Mesodermal cell (in vitro differentiated cells): Measurements from ENCODE around the gene LACRT.

Source experiments
- H3K27ac ChIP-seq: 2 replicates; pipeline ENCODE4 v1.7.0; 2013; ENCODE audit warnings: mild to moderate bottlenecking, low read depth, low read length, moderate library complexity; ENCODE audit not compliant: severe bottlenecking
- H3K36me3 ChIP-seq: 2 replicates; pipeline ENCODE4 v1.7.1; 2013; ENCODE audit warnings: mild to moderate bottlenecking, low read length, moderate library complexity; ENCODE audit not compliant: control insufficient read depth, insufficient read depth
- H3K4me1 ChIP-seq: one replicate; pipeline ENCODE4 v1.7.1; 2013; ENCODE audit warnings: mild to moderate bottlenecking, low read length; ENCODE audit not compliant: insufficient read depth, control insufficient read depth, poor library complexity, severe bottlenecking
- H3K4me3 ChIP-seq: 2 replicates; pipeline ENCODE4 v1.7.0; 2013; ENCODE audit warnings: low read length, control low read depth, mild to moderate bottlenecking; ENCODE audit not compliant: insufficient read depth, poor library complexity, severe bottlenecking; ENCODE audit errors: extremely low read depth
- H3K9me3 ChIP-seq: 2 replicates; pipeline ENCODE4 v1.7.1; 2013; ENCODE audit warnings: mild to moderate bottlenecking, low read length, moderate library complexity; ENCODE audit not compliant: control insufficient read depth
- WGBS, 2 experiments: methylation state at CpG; one replicate each; pipeline ENCODE4 v1.1.5; 2013; ENCODE audit warnings: missing lambda C conversion rate in 2 of 2; ENCODE audit not compliant: insufficient coverage in 2 of 2; 5-methylcytosine and 5-hydroxymethylcytosine counted together

The LACRT gene

GRCh38 chr12:54660320-54660962 is 25.7 kb upstream of the LACRT start:
- 81 to 86% methylated on average over 9 of the region's 10 CpGs for WGBS, 2 experiments

GRCh38 chr12:54658306-54659264 is 23.9 kb upstream of the LACRT start:
- H3K4me1 ChIP-seq: no peaks in the 10 kb centered on the region
- no peaks in the 10 kb centered on the region for H3K9me3 ChIP-seq
- WGBS, 2 experiments: 72 to 74% methylated on average over 18 of the region's 19 CpGs
- no peaks in the 10 kb centered on the region for H3K36me3 ChIP-seq
- no peak overlapping the region for H3K27ac ChIP-seq
- H3K4me3 ChIP-seq: no peak overlapping the region

More at GRCh38 chr12:54660320-54660962, 25.7 kb upstream of the LACRT start:
- no peaks in the 10 kb centered on the region for H3K9me3 ChIP-seq
- H3K36me3 ChIP-seq: no peaks in the 10 kb centered on the region
- no peaks in the 10 kb centered on the region for H3K4me1 ChIP-seq
- H3K27ac ChIP-seq: no peak overlapping the region
- H3K4me3 ChIP-seq: no peak overlapping the region

GRCh38 chr12:54657105-54657607 is 22.5 kb upstream of the LACRT start:
- Histone ChIP-seq H3K36me3 (no peaks in the 10 kb centered on the region), H3K9me3 (no peaks in the 10 kb centered on the region)
- 100% methylated on average over 1 of the region's 6 CpGs for WGBS, 2 experiments

GRCh38 chr12:54654926-54655325 is 20.2 kb upstream of the LACRT start:
- no peaks in the 10 kb centered on the region for H3K9me3 ChIP-seq
- H3K27ac ChIP-seq: no peak overlapping the region
- H3K4me1 ChIP-seq: peaks cover 6% of the 10 kb centered on the region
- H3K4me3 ChIP-seq: no peak overlapping the region
- H3K36me3 ChIP-seq: no peaks in the 10 kb centered on the region
- 33 to 40% methylated on average over 2 of the region's 2 CpGs for WGBS, 2 experiments

More at GRCh38 chr12:54657105-54657607, 22.5 kb upstream of the LACRT start:
- H3K4me1 ChIP-seq: no peaks in the 10 kb centered on the region
- H3K27ac ChIP-seq: no peak overlapping the region
- H3K4me3 ChIP-seq: no peak overlapping the region

- Histone ChIP-seq H3K9me3 (no peaks in the 10 kb centered on the region), H3K36me3 (no peaks in the 10 kb centered on the region), H3K27ac (no peak overlapping the region), H3K4me3 (no peak overlapping the region), H3K4me1 (peaks cover 9% of the 10 kb centered on the region)
- 81 to 83% methylated on average over 9 of the region's 9 CpGs for WGBS, 2 experiments
Observed at GRCh38 chr12:54653025-54653424, 18.3 kb upstream of the LACRT start.

- H3K36me3 ChIP-seq: no peaks in the 10 kb centered on the region
- no peak overlapping the region for H3K27ac ChIP-seq
- H3K4me3 ChIP-seq: no peak overlapping the region
- WGBS, 2 experiments: 93 to 99% methylated on average over 5 of the region's 5 CpGs
- H3K9me3 ChIP-seq: no peaks in the 10 kb centered on the region
- peaks cover 9% of the 10 kb centered on the region for H3K4me1 ChIP-seq
Observed at GRCh38 chr12:54650889-54651288, 16.2 kb upstream of the LACRT start.

- Histone ChIP-seq H3K27ac (no peak overlapping the region), H3K4me3 (no peak overlapping the region), H3K36me3 (no peaks in the 10 kb centered on the region), H3K9me3 (no peaks in the 10 kb centered on the region), H3K4me1 (peaks cover 9% of the 10 kb centered on the region)
- WGBS, 2 experiments: 80 to 92% methylated on average over 2 to 4 of the region's 4 CpGs
Observed at GRCh38 chr12:54650409-54650808, 15.7 kb upstream of the LACRT start.

- Histone ChIP-seq H3K27ac (no peak overlapping the region), H3K9me3 (no peaks in the 10 kb centered on the region), H3K36me3 (no peaks in the 10 kb centered on the region), H3K4me1 (peaks cover 9% of the 10 kb centered on the region), H3K4me3 (no peak overlapping the region)
- WGBS, 2 experiments: 71 to 83% methylated on average over 1 of the region's 1 CpG
Observed at GRCh38 chr12:54649825-54650224, 15.1 kb upstream of the LACRT start.

- H3K4me1 ChIP-seq: peaks cover 9% of the 10 kb centered on the region
- H3K4me3 ChIP-seq: no peak within 1 kb of the TSS
- no peaks in the 10 kb centered on the region for H3K36me3 ChIP-seq
- H3K27ac ChIP-seq: no peak within 1 kb of the TSS
- H3K9me3 ChIP-seq: no peaks in the 10 kb centered on the region
- WGBS, 2 experiments: 100% methylated on average over 1 of the region's 2 CpGs; no CpG with 5 or more reads in 1 of the 2 experiments
Observed at GRCh38 chr12:54648265-54648664, 13.6 kb upstream of the LACRT start, which contains the start of gene DCD. Gene DCD, minus strand, starts transcription at chr12:54648365. Its CDS starts 62 bp downstream, at chr12:54648303.

- Histone ChIP-seq H3K27ac (no peak overlapping the region), H3K36me3 (no peaks in the 10 kb centered on the region), H3K9me3 (no peaks in the 10 kb centered on the region), H3K4me1 (no peaks in the 10 kb centered on the region), H3K4me3 (no peak overlapping the region)
- no CpG with 5 or more reads among the region's 1 CpG for WGBS, 2 experiments
Observed at GRCh38 chr12:54641554-54641953, 6.9 kb upstream of the LACRT start.
